K562 (cell line): ENCODE data around the gene SMIM36. TPM values are rescaled to one million over a fixed set of nuclear protein-coding genes. Genes with fewer than 3 reads are reported as not detected.

ENCODE experiments used
- CHD4 ChIP-seq: fragments of 200-600 bp; sonication (generic); IDR thresholded peaks from 3 replicates; pipeline ENCODE4 v1.6.1; 2012; ENCODE audit warnings: low read depth, mild to moderate bottlenecking, mixed read lengths, low read length, inconsistent platforms; ENCODE audit not compliant: insufficient read depth, insufficient replicate concordance, poor library complexity, severe bottlenecking
- E2F3 ChIP-seq: fragments of 250-450 bp; sonication (Bioruptor Pico); IDR thresholded peaks from 2 replicates; pipeline ENCODE4 v1.4.0; 2020; ENCODE audit warnings: mild to moderate bottlenecking
- ESRRA ChIP-seq: fragments of 450-650 bp; IDR thresholded peaks from 2 replicates; pipeline ENCODE4 v1.6.1; 2014; ENCODE audit warnings: low read depth, mild to moderate bottlenecking, moderate library complexity, borderline replicate concordance
- HSF4 ChIP-seq: fragments of 250-450 bp; sonication (Bioruptor Pico); IDR thresholded peaks from 2 replicates; pipeline ENCODE4 v2.1.2; 2022; ENCODE audit warnings: mild to moderate bottlenecking, moderate library complexity, borderline replicate concordance
- JUN ChIP-seq, 2 experiments: sonication (generic) in 1 of 2; formaldehyde crosslinking in 1 of 2; IDR thresholded peaks; 2 replicates each; pipeline versions ENCODE4 v1.6.1 to v1.8.0; 2012 to 2022; ENCODE audit warnings: borderline replicate concordance in 2 of 2, mild to moderate bottlenecking in 2 of 2, improper control_type of control experiment in 1 of 2, low read depth in 1 of 2, low read length in 1 of 2, missing genetic modification reagents in 1 of 2
- JUND ChIP-seq, 2 experiments: IDR thresholded peaks; 2 replicates in 1 of 2; 3 replicates in 1 of 2; pipeline ENCODE4 v1.6.1; 2011; ENCODE audit warnings: borderline replicate concordance in 2 of 2, low read depth in 2 of 2, low read length in 2 of 2, improper control_type of control experiment in 1 of 2, missing biosample characterization in 1 of 2, missing genetic modification characterization in 1 of 2, missing genetic modification reagents in 1 of 2
- MYC ChIP-seq, 2 experiments: fragments of 250-450 bp in 1 of 2; sonication (Bioruptor Pico) in 1 of 2; IDR thresholded peaks; 2 replicates each; pipeline versions ENCODE4 v1.5.1 to v1.6.1; 2012 to 2021; ENCODE audit warnings: low read depth in 2 of 2, borderline replicate concordance in 1 of 2, improper control_type of control experiment in 1 of 2, low read length in 1 of 2, mild to moderate bottlenecking in 1 of 2, moderate library complexity in 1 of 2
- NFRKB ChIP-seq: fragments of 450-650 bp; IDR thresholded peaks from 2 replicates; pipeline ENCODE4 v1.6.1; 2016; ENCODE audit warnings: low read depth
- NONO ChIP-seq, 2 experiments: fragments of 200-400 bp in 1 of 2; fragments of 450-650 bp in 1 of 2; formaldehyde crosslinking in 1 of 2; IDR thresholded peaks; 2 replicates each; pipeline ENCODE4 v1.6.1; 2017; ENCODE audit warnings: low read depth in 2 of 2, mild to moderate bottlenecking in 2 of 2, moderate library complexity in 2 of 2, low read length in 1 of 2
- NR2C2 ChIP-seq, 2 experiments: fragments of 200-800 bp in 1 of 2; sonication (Bioruptor generic) in 1 of 2; sonication (generic) in 1 of 2; formaldehyde crosslinking in 1 of 2; IDR thresholded peaks; 2 replicates each; pipeline versions ENCODE4 v1.6.1 to v1.8.0; 2016 to 2022; ENCODE audit warnings: mild to moderate bottlenecking in 1 of 2, missing compliant biosample characterization in 1 of 2, missing genetic modification characterization in 1 of 2, missing genetic modification reagents in 1 of 2
- NR3C1 ChIP-seq: sonication (generic); formaldehyde crosslinking; IDR thresholded peaks from 2 replicates; pipeline ENCODE4 v1.8.1; 2022; ENCODE audit warnings: missing genetic modification reagents
- RCOR1 ChIP-seq, 2 experiments: IDR thresholded peaks; 2 replicates each; pipeline ENCODE4 v1.6.1; 2012; ENCODE audit warnings: low read depth in 2 of 2, low read length in 2 of 2, borderline replicate concordance in 1 of 2, improper control_type of control experiment in 1 of 2
- TEAD1 ChIP-seq, 2 experiments: fragments of 450-650 bp in 1 of 2; sonication (generic) in 1 of 2; formaldehyde crosslinking; IDR thresholded peaks; 2 replicates each; pipeline versions ENCODE4 v1.4.0 to v1.8.0; 2020 to 2022; ENCODE audit warnings: mild to moderate bottlenecking in 2 of 2, missing genetic modification reagents in 1 of 2
- ZNF134 ChIP-seq: fragments of 250-450 bp; sonication (Bioruptor Pico); conservative IDR thresholded peaks from 2 replicates; pipeline ENCODE4 v1.4.0; 2020
- ZNF175 ChIP-seq: fragments of 200-800 bp; sonication (Bioruptor generic); IDR thresholded peaks from 2 replicates; pipeline ENCODE4 v1.6.1; 2016; ENCODE audit warnings: low read depth, mild to moderate bottlenecking, missing genetic modification characterization, missing compliant biosample characterization
- ZNF644 ChIP-seq: fragments of 200-800 bp; sonication (Bioruptor generic); IDR thresholded peaks from 2 replicates; pipeline ENCODE4 v1.6.1; 2016; ENCODE audit warnings: low read depth, missing genetic modification characterization, missing compliant biosample characterization
- ZNF77 ChIP-seq: fragments of 250-450 bp; sonication (Bioruptor Pico); IDR thresholded peaks from 2 replicates; pipeline ENCODE4 v1.5.0; 2020
- polyA plus RNA-seq, 8 experiments: library from polyadenylated mRNA; depleted of rRNA in 4 of 8; stranded (reverse) in 5 of 8; unstranded in 3 of 8; fragments of >200 nt; fragmentation: Nextera tagmentation in 2 of 8; fragmentation: Illumina TruSeq in 1 of 8; extraction: Ambion mirVana in 2 of 8; extraction: Trizol in 1 of 8; gene quantifications; 2 replicates each; pipeline versions ENCODE4 v1.2.1 to v1.2.3, GENCODE V29; 2011 to 2014; ENCODE audit warnings: inconsistent platforms in 1 of 8, missing spikeins in 1 of 8
- total RNA-seq, 7 experiments: library from RNA; depleted of rRNA in 6 of 7; stranded (reverse); fragments of >200 nt in 6 of 7; fragmentation: Illumina TruSeq in 2 of 7; extraction: Trizol in 2 of 7; gene quantifications; 2 replicates each; pipeline versions ENCODE4 v1.2.1 to v1.2.3, GENCODE V29; 2011 to 2021; ENCODE audit warnings: low replicate concordance in 1 of 7
- TF ChIP-seq, protein P1 (sequence below): fragments of 200-800 bp; sonication (Bioruptor generic); IDR thresholded peaks from 2 replicates; pipeline ENCODE4 v1.6.1; 2017; ENCODE audit warnings: missing genetic modification characterization, missing compliant biosample characterization
- TF ChIP-seq, protein P2 (sequence below), 3 experiments: fragments of 200-800 bp in 1 of 3; sonication (Bioruptor generic) in 1 of 3; sonication (generic) in 1 of 3; formaldehyde crosslinking in 1 of 3; IDR thresholded peaks; 2 replicates each; pipeline versions ENCODE4 v1.6.1 to v1.8.0; 2016 to 2022; ENCODE audit warnings: mild to moderate bottlenecking in 2 of 3, missing compliant biosample characterization in 2 of 3, missing genetic modification characterization in 2 of 3, missing genetic modification reagents in 1 of 3
- TF ChIP-seq, protein P3 (sequence below): fragments of 250-450 bp; sonication (Bioruptor Pico); IDR thresholded peaks from 2 replicates; pipeline ENCODE4 v1.4.0; 2020; ENCODE audit warnings: mild to moderate bottlenecking, moderate library complexity

SMIM36 gene
- total and polyA plus RNA-seq, 9 of the 15 experiments (the other 6 are each of a cell fraction or from before 2014, with no cell fraction given): not detected

DNA sequence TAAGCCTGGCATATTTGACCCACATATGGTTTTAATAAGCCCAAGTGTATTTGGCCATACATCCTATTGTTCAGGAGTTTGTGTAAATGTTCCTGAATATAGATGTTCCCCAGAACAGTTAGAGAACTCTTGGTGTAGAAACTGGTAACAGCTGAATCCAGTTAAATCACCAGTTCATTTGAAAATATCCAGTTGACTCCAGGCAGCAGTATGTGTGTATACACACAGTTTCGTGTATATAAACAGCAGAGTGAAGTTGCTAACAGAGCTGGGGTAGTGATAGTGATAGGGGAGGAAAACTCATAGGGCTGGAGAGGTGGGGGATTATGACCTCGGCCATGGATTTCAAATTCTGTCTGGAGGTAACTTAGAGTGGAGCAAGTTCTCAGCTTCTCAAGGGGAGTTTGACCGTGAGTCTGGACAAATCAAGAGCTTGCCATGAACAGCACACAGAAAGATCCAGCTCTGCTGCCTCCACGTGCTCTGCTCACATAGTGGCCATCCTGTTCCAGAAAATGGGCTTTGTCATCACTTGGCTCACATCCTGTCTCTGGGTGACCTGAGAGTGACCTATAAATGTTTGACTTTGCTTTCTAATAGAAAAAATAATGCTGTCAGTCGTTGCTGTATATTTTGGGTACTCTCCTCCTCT is 59.0 kb downstream of the SMIM36 start (continued):
- TF ChIP-seq RCOR1 (IDR thresholded peaks at IDR 0.05; ENCODE audit: borderline replicate concordance in 1 of 2, low read depth in 2 of 2, low read length in 2 of 2) (0 out of 4 replicates have a peak, but pooled peaks of 1 of the 2 experiments have one; percentile 24), NR2C2 (CRISPR knock-in tag; IDR thresholded peaks at IDR 0.05) (no peak), NR2C2 (tag; IDR thresholded peaks at IDR 0.05) (peak; percentile 70), E2F3 (no peak), MYC (IDR thresholded peaks at IDR 0.05; ENCODE audit: low read depth, low read length) (peak; percentile 73), MYC (CRISPR knock-in tag; IDR thresholded peaks at IDR 0.05; ENCODE audit: borderline replicate concordance, low read depth) (no peak), ZNF644 (peak; percentile 36; the same call in 1 of the 2 replicates), JUND (IDR thresholded peaks at IDR 0.05; ENCODE audit: borderline replicate concordance, low read depth, low read length) (no peak), JUND (tag; IDR thresholded peaks at IDR 0.05; ENCODE audit: borderline replicate concordance, low read depth, low read length) (peak; percentile 24; the same call in 1 of the 3 replicates), TEAD1 (CRISPR knock-in tag; IDR thresholded peaks at IDR 0.05) (no peak), HSF4 (CRISPR knock-in tag) (peak; percentile 33; the same call in 1 of the 2 replicates), ZNF175 (CRISPR knock-in tag) (peak; percentile 87), ZNF134 (0 out of 2 replicates have a peak, but pooled peaks have one; percentile 16), NR3C1 (CRISPR knock-in tag) (no peak), CHD4 (no peak), JUN (IDR thresholded peaks at IDR 0.05; ENCODE audit: borderline replicate concordance, low read depth, low read length) (no peak), JUN (CRISPR knock-in tag; IDR thresholded peaks at IDR 0.05; ENCODE audit: borderline replicate concordance) (no peak), ESRRA (0 out of 2 replicates have a peak, but pooled peaks have one; percentile 29), NONO (IDR thresholded peaks at IDR 0.05; ENCODE audit: low read depth in 2 of 2, low read length in 1 of 2) (no peak), NFRKB (peak; percentile 37; the same call in 1 of the 2 replicates), ZNF77 (CRISPR knock-in tag) (no peak)
- TF ChIP-seq, protein P1, sequence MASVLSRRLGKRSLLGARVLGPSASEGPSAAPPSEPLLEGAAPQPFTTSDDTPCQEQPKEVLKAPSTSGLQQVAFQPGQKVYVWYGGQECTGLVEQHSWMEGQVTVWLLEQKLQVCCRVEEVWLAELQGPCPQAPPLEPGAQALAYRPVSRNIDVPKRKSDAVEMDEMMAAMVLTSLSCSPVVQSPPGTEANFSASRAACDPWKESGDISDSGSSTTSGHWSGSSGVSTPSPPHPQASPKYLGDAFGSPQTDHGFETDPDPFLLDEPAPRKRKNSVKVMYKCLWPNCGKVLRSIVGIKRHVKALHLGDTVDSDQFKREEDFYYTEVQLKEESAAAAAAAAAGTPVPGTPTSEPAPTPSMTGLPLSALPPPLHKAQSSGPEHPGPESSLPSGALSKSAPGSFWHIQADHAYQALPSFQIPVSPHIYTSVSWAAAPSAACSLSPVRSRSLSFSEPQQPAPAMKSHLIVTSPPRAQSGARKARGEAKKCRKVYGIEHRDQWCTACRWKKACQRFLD (CRISPR knock-in tag): peak; percentile 64; the same call in 1 of the 2 replicates
- TF ChIP-seq, protein P2, sequence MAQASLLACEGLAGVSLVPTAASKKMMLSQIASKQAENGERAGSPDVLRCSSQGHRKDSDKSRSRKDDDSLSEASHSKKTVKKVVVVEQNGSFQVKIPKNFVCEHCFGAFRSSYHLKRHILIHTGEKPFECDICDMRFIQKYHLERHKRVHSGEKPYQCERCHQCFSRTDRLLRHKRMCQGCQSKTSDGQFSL (CRISPR knock-in tag; IDR thresholded peaks at IDR 0.05): no peak
- TF ChIP-seq, protein P2 (tag; IDR thresholded peaks at IDR 0.05): 0 out of 4 replicates have a peak, but pooled peaks of 1 of the 2 experiments have one; percentile 38
- TF ChIP-seq, protein P3, sequence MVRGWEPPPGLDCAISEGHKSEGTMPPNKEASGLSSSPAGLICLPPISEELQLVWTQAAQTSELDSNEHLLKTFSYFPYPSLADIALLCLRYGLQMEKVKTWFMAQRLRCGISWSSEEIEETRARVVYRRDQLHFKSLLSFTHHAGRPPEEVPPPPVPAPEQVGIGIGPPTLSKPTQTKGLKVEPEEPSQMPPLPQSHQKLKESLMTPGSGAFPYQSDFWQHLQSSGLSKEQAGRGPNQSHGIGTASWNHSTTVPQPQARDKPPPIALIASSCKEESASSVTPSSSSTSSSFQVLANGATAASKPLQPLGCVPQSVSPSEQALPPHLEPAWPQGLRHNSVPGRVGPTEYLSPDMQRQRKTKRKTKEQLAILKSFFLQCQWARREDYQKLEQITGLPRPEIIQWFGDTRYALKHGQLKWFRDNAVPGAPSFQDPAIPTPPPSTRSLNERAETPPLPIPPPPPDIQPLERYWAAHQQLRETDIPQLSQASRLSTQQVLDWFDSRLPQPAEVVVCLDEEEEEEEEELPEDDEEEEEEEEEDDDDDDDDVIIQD (CRISPR knock-in tag): no peak
